HG03060 (cell line): ENCODE measurements around the gene DUSP12.
A peak's percentile ranks its signal among the peaks of the same experiment; 100 is the strongest.
"Not testable (repeated sequence)": the region's sequence is repeated elsewhere in the genome, so short reads cannot be mapped to it uniquely, and the experiment has no call there.

Experiments
- ATAC-seq: cut with Tn5 transposase; IDR thresholded peaks from one replicate; pipeline ENCODE4 v1.9.1; 2021; ENCODE audit warnings: low read depth, moderate number of reproducible peaks; ENCODE audit not compliant: unreplicated experiment

DUSP12 gene

DNA sequence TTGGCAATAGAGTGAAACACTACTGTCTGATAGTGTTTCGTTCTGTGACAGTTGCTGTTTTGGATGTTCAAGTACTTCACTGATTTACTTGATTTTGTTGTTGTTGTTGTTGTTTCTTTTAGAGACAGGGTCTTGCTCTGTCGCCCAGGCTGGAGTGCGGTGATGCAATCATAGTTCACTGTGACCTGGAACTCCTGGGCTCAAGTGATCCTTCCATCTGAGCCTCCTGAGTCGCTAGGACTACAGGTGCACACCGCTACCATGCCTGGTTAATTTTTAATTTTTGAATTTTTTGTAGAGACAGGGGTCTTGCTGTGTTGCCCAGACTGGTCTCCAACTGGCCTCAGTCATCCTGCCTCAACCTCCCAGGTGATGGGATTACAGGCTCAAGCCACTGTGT, 18.9 kb downstream of the DUSP12 start:
- ATAC-seq: no peak

DNA sequence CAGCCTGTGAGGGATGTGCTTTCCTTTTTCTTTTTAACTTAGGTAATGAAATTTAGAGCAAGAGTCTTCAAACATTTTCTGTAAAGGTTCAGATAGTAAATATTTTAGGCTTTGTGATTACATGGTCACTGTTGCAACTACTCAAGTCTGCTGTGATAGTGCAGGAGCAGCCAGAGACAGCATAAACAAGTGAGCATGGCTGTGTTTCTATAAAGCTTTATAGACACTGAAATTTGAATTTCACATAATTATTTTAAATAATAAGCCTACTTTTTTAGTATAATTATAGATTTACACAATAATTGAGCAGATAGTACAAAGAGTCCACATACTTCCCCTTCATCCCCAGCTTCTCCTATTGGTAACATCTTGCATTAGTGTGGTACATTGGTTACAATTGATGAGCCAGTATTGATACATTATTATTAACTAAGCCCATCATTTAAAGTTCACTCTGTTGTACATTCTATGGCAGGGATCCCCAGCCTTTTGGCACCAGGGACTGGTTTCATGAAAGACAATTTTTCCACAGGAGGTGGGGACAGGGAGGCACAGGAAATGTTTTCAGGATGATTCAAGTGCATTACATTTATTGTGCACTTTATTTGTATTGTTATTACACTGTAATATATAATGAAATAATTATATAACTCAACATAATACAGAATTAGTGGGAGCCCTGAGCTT, 19.5 kb downstream of the DUSP12 start:
- ATAC-seq: no peak

DNA sequence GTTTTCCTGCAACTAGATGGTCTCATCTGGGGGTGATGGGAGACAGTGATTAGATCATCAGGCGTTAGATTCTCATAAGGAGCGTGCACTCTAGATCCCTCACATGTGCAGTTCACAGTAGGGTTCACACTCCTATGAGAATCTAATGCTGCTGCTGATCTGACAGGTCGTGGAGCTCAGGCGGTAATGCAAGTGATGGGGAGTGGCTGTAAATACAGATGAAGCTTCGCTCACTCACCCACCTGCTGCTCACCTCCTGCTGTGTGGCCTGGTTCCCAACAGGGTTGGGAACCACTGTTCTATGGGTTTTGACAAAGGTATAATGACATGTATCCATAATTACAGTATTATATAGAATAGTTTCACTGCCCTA, 20.1 kb downstream of the DUSP12 start:
- not testable (repeated sequence) for ATAC-seq

DNA sequence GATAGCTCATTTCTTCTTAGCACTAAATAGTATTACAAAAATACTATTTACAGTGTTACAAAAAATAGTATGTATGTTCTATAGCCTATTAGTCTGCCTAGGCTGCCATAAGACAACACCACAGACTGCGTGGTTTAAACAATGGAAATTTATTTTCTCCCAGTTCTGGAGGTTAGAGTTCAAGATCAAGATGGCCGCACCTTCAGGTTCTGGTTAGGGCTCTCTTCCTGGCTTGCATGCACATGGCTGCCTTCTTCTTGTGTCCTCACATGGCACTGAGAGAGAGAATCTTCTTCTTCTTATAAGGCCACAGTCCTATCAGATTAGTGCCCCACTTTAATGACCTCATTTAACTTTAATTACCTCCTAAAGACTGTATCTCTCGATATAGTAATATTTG, 20.7 kb downstream of the DUSP12 start:
- ATAC-seq: no peak

DNA sequence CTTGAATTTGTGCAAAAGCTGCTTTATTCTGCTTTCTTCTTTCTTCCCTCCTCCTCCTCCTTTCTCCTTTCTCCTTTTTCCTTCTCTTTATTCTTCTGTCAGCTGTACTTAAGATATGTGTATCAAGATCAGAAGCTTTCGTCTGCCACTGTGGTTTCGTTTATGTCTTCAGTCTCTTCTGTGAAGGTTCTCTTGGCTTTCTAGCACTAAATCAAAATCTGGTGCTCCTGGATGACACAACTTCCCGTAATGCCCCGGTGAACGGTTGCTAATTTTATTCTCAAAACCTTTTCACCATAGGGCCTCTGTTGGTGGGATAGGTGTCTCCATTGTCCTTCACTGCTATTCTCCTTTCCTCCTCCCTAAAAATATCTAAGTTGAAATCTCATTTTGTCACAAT, 21.6 kb downstream of the DUSP12 start:
- ATAC-seq: no peak

DNA sequence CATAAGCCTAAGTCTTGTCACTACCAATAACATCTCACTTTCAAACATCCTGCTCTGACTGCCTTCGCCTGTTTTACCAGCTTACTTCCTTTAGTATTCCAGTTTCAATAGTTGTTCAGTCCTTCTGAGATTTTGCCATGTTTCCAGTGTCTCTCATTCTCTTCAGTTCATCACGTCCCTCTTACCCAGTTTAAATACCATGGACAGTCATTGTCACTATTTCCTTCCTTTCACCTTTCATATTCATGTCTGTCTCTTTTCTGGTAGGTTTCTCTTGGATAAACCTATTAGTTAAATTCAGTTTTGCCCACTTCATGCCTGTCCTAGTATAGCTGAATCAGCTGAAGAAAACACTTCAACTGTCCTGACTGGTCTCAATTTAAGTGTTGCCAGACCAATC, 22.4 kb downstream of the DUSP12 start:
- no peak for ATAC-seq

DNA sequence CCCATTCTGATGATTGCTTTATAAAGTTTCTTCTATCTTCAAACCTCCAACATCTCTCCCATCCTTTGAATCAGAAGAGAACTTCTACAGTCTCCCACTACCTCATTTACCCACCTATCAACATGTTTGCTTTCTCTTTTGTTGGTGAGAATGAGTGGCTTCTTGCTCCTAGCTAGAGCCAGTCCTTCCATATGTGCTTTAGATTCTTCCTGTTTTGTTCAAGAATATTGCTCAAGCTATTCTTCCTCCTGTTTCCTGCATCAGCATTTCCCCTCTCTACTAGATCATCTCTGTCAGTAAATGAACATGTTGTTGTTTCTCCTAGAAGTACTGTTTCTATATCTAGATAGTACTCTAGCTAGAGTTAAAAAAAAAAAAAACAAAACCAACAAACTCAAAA, 22.8 kb downstream of the DUSP12 start:
- no peak for ATAC-seq

DNA sequence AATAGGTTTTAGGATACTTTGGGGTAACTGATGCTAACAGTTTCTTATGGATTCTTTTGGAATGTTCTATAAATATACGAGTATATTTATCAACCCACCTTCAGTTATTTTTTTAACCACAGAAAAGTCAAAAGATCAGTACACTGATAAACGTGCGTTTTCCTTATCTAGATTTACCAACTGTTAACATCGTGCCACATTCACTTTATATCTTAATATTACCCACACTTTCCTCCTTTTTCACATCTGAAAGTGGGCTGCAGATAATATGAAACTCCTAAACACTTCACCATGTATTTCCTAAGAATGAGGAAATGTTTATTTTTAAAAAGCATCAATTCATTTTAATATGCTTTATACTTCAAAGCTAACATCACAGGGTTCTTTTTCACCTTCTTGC, 24.2 kb downstream of the DUSP12 start:
- ATAC-seq: no peak

DNA sequence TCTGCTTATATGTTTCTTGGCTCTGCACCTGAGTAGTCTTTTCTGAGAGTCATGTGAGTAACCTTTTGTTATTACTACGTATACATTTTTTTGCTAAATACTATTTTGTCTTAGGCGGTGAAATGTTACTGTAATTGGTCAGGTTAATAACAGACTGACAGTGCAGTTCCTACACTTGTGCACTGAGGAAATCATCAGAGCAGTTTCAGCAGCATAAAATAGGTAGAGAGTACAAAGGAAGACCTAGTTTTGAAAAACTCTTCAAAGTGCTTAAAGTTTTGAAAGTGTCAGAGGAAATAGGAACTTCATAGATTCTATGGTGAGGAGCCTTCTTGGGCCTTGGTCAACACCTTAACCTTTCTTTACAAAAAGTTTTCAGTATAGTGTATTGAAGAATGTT, 27.7 kb downstream of the DUSP12 start:
- no peak for ATAC-seq

DNA sequence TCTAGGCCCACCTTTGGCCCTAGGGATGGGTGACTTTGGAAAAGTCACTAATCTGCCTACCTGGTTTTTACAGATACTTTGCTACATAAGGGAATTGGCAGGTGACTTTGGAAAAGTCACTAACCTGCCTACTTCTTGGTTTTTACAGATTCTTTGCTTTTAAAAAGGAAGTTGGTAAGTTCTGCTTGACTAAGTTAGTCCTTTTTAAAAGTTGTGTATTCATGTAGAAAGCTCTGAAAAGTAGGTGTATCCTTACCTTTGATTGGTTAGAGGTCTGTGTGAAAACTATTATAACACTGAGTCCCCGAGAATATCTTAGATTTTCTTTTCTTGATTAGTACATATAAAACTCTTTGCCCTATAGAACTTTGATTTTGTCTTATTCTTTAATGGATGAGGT, 28.9 kb downstream of the DUSP12 start:
- ATAC-seq: no peak

DNA sequence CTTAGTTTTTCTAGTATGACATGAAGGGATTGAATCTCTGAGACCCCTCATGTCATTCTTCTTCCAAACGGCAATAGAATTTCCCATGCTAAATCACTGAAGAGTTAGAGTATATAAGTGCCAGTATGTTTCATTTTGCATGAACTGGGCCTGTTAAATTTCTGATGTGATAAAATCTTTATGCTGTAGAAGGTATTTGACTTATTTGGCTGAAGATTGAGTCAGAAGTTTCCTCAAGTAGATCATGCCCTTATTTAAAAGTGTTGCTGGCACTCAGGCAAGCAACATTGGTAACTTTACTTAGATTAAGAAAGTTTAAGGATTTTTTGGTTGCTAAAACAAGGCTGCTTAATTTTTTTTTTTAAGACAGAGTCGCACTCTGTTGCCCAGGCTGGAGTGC, 29.8 kb downstream of the DUSP12 start:
- no peak for ATAC-seq

DNA sequence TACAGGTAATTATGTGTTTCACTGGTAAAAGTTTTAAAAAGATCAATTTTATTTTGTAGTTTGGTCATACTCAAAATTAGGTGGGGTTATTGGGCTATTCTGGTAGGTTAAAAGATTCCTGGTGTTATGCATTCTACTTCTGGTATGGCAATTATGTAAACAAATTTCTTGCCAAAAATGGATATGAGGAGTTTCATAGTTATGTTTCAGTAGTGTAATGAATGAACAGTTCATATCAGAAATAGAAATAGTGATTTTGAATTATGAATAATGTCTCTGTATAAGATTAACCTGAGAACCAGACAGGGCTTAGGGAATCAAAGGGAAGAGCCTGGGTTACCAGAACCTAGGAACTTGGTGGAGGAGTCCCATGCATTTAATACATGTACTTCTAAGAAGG, 32.4 kb downstream of the DUSP12 start:
- no peak for ATAC-seq

DNA sequence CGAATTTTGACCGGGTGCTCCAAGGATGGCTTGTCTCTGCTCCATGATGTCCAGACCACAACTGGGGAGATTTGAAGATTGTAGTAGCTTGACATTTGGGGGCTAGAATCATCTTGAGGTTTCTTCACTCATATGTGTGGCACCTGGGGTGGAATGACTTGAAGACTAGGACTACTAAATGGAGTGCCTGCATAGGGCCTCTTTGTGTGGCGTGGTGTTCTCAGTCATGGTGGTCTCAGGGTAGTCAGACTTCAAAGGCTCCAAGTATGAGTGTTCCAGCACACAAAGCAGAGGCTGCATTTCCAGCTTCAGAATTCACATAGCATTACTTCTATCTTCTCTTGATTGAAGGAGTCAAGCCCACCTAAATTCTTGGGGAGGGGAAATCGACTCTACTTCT, 33.3 kb downstream of the DUSP12 start:
- no peak for ATAC-seq

DNA sequence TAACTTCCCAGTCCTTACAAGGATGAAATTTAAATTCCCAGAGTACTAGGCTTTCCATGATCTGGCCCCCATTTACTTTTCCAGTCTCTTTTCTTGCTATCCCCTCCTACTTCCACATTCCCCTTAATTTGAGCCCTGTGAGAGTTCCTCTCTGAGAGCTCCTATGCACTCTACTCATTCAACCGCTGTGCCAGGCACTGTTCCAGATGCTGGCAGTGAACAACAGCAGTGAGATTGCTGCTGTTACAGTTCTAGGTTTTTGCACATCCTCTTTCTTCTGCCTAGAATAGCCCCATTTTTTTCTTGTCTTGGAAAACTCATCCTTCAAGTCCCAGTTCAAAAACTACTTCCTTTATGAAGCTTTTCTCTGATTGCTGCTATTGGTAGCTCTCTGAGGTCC, 35.4 kb downstream of the DUSP12 start:
- ATAC-seq: no peak

DNA sequence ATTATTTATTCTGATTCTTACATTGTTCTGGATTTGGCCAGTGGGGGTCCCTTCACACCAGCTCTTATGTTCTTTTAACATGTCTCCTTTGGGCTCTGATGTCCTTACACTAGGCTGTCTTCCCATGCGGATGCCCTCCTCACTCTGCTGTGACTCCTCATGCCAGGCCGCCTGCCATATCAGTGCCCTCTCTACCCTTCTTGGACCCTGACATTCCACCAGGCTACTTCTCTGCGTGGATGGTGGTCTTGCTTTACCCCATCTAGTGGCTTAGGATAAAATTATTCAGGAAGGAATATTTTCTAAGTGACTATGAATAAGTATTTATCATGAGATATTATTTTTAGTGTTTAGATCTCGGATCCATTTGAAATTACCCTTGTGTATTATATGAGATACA, 37.8 kb downstream of the DUSP12 start:
- ATAC-seq: no peak

DNA sequence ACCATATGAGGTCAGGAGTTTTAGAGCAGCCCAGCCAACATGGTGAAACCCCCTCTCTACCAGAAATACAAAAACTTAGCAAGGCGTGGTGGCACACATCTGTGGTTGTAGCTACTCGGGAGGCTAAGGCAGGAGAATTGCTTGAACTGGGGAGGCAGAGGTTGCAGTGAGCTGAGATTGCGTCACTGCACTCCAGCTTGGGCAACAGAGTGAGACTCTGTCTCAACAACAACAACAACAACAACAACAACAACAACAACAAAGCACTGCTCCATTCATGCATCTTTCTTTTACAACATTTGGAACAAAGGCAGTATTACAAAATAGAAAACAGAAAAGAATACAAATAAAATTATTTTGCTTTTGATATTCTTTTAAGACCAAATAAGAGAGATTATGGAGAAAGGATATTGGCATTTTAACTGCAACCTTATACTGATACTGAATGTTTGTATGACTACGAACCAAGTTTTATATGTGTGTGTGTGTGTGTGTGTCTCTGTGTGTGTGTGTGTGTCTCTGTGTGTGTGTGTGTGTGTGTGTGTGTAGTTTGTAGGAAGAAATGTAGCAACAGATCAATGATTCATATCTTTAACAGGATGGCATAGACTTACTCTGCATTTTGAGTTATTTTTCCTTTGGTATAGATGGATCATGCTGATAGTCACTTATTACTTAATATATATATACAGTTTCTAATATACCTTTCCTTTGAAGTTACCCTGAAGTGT, 41.2 kb downstream of the DUSP12 start:
- ATAC-seq: no peak

DNA sequence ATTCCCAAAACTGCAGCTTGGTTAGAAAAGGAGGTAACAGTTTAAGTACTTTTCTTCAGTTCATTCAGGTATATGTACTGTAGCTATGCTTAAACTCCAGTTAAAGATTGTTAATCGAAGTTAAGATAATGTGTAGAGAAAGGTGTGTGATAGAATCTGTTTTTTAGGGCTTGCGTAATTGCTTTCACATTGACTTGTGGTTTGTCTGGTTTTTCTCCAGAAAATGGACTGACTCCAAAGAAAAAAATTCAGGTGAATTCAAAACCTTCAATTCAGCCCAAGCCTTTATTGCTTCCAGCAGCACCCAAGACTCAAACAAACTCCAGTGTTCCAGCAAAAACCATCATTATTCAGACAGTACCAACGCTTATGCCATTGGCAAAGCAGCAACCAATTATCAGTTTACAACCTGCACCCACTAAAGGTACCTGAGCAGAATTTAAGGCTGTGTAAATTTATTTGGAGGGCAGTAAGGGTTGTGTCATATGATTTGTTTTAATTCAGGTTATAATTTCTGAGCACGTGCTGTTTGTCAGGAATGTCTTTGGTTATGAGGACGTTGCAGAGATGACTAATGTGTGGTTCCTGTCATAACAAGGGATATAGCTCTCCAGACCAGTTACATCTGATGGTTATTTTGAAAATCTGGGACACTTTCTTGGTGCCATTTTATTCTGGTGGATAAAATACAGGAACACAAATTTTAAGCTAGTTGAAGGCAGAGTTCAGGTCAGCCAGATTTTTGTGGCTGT, 42.5 kb downstream of the DUSP12 start:
- no peak for ATAC-seq

DNA sequence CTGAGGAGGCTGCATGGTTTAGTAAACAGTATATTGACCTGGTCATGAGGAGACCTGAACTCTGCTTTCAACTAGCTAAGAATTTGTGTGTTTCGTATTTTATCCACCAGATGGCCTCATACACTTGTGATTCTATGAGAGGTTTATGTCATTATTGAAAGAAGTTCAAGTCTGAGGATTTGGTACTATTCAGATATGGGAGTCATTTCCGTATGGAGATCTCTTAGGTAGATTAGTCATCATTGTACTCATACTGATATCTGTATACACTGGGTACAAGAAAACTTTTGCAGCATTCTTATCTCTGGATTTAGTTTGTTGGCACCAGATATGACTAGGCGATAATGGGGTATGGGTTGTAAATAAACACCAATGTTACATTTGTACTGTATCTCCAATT, 43.2 kb downstream of the DUSP12 start:
- peak; percentile 80 for ATAC-seq

DNA sequence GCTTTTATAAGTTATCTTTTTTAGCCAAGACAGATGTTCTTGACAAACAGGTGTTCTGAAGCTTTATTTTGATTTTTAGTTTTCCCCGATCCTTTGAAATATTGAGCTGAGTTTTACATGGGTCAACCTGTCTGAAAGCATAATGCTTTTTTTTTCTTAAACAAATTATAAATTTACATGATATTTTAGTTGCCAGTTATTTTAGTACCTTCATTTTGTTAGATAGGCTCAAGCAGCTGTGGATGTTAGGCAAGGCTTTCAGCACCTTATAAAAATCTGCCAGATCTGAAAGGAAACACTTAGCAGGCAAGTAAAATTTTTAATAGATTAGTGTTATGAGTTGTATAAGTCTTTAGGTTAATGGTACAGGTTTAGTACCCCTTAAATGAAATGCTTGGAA, 50.2 kb downstream of the DUSP12 start:
- ATAC-seq: no peak

DNA sequence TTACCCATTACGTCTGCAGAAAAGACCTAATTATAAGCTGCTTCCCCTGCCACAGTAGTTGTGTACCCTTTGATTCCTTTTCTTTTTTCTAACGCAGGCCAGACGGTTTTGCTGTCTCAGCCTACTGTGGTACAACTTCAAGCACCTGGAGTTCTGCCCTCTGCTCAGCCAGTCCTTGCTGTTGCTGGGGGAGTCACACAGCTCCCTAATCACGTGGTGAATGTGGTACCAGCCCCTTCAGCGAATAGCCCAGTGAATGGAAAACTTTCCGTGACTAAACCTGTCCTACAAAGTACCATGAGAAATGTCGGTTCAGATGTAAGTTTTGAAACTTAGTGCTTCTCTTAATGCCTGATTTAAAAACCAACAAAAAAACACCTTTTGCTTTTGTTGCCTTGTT, 52.4 kb downstream of the DUSP12 start:
- ATAC-seq: no peak

DNA sequence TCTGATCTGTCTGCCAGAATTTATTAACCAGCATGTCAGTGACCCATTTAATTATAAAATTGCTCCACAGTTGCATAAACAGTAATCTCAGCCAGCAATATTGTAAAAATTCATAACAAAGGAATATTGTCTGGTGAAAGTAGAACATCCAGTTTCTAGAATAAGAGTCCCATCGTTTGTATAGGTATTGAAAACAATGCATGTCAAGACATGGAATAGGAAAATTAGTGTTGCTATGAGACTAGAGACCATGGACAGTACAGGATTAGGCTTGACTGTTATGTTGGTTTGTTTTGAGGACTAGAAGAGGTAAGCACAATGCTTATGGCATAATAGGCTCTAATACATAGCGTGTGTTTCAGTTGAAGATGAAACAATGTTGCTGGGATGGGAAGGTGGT, 53.6 kb downstream of the DUSP12 start:
- ATAC-seq: no peak
